ENCODE measurements around the gene SASS6. TPM values are rescaled to one million over a fixed set of nuclear protein-coding genes. Genes with fewer than 3 reads are reported as not detected.

SASS6 gene
- total RNA-seq, 2 experiments from 2014 or later: 15.7 TPM

DNA sequence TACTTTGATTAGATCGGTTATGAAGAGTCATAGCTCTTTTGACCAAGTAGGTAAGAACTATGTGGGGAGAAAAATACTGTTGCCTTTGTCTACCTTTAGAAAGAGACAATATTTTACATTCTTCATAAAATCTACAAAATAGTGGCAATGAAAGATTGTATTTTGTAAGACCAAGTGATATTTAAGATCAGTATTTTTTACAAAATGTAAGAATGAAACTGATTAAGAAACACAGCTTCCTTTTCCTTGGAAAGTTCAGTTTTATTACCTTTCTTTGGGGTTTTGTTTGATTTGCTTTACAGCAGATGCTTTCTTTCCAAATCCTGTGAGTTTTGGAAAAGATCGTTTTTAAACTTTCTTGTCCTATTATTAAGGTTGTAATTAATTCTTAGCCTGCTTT, 93.1 kb downstream of the SASS6 start:
- H3K9me3 Mint-ChIP-seq: peaks cover 2% of the 10 kb centered on the region
- H3K27ac Mint-ChIP-seq: peak overlapping the region; percentile 97
- no peaks in the 10 kb centered on the region for H3K27me3 Mint-ChIP-seq
- H3K4me1 Mint-ChIP-seq: peaks cover 54% of the 10 kb centered on the region
- DNase-seq: no peak
- H3K36me3 Mint-ChIP-seq: peaks cover 58% of the 10 kb centered on the region
- H3K4me3 Mint-ChIP-seq: peak overlapping the region; percentile 87

DNA sequence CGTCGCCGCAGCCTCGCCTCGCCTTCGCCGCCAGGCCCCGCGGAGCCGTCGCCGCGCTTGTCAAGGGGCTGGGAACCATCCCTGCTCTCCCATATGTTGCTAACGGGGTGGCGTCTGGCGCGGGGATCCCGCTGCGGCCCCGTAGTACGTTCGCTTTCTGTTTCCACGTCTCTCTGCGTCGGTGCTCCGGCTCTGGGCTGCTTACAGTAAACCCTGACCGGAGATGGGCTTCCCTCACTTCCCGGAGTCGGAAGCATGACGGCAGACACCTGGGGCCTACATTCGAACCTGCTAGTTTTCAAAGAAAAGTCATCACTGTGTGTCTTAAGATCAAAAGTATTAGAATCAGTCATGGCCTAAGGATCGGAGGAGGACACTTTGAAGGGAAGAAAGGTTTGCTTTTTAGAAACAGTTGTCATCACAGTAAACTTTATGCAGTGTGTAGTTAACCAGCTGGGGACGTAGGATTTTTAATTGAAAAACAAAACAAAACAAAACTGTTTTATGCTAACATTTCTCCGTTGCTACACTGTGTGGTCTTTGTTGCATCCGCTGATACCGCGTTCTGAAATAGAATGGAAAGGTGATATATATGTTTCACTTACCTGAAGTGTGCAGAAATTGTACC, 94.0 kb downstream of the SASS6 start:
- no peaks in the 10 kb centered on the region for H3K27me3 Mint-ChIP-seq
- H3K4me3 Mint-ChIP-seq: peak overlapping the region; percentile 87
- peak overlapping the region; percentile 97 for H3K27ac Mint-ChIP-seq
- peaks cover 50% of the 10 kb centered on the region for H3K36me3 Mint-ChIP-seq
- H3K9me3 Mint-ChIP-seq: peaks cover 2% of the 10 kb centered on the region
- peak; percentile 85 for DNase-seq
- peaks cover 54% of the 10 kb centered on the region for H3K4me1 Mint-ChIP-seq

DNA sequence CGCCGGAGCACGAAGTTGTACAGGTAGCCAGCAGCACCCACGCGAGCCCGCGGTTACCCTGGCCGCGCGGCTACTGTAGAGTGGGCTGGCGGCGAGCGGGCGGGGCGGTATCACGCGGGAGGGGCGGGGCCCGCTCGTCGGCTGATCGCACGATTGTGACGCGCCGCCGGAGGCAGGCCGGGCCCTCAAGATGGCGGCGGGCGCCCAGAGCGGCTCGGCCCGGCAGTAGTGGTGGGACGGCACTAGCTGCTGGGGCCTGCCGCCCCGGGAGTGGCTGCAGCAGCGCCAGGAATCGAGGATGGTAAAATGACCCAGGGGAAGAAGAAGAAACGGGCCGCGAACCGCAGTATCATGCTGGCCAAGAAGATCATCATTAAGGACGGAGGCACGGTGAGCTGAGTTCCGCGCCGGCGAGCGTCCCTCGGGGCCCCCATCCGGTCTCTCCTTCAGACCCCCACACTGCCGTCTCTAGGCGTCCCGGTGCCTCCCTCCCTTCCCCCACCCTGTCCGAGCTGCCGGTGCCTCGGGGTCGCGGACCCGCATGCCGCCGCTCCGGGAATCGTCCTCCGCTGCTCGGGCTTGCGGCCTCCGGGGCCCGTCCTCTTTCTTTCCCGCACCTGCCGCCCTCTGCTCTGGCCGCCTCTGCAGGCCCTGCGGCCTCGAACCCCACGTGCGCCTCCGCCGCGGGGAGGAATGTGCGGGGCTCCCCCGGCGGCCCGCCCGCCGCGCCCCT, 94.6 kb downstream of the SASS6 start:
- H3K9me3 Mint-ChIP-seq: peaks cover 2% of the 10 kb centered on the region
- H3K27me3 Mint-ChIP-seq: no peaks in the 10 kb centered on the region
- H3K27ac Mint-ChIP-seq: peak overlapping the region; percentile 97
- DNase-seq: peak; percentile 94
- H3K4me3 Mint-ChIP-seq: peak overlapping the region; percentile 87
- peaks cover 50% of the 10 kb centered on the region for H3K4me1 Mint-ChIP-seq
- peaks cover 46% of the 10 kb centered on the region for H3K36me3 Mint-ChIP-seq

DNA sequence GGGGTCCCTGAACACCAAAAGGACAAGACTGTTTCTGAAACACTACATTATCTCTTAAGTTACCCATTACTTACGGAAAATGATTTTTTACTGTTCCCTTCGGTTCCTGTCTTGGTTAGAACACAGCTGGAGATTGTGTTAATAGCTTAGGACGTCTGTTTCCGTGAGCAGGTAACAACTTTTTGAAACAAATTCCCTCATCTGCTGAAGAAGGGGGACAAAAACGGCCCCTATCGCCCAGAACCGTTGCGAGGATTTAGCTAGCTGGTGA, 95.1 kb downstream of the SASS6 start:
- Mint-ChIP-seq H3K36me3 (peaks cover 41% of the 10 kb centered on the region), H3K27me3 (no peaks in the 10 kb centered on the region), H3K27ac (peak overlapping the region; percentile 97), H3K4me1 (peaks cover 45% of the 10 kb centered on the region), H3K9me3 (peaks cover 2% of the 10 kb centered on the region), H3K4me3 (peak overlapping the region; percentile 87)
- DNase-seq: no peak

DNA sequence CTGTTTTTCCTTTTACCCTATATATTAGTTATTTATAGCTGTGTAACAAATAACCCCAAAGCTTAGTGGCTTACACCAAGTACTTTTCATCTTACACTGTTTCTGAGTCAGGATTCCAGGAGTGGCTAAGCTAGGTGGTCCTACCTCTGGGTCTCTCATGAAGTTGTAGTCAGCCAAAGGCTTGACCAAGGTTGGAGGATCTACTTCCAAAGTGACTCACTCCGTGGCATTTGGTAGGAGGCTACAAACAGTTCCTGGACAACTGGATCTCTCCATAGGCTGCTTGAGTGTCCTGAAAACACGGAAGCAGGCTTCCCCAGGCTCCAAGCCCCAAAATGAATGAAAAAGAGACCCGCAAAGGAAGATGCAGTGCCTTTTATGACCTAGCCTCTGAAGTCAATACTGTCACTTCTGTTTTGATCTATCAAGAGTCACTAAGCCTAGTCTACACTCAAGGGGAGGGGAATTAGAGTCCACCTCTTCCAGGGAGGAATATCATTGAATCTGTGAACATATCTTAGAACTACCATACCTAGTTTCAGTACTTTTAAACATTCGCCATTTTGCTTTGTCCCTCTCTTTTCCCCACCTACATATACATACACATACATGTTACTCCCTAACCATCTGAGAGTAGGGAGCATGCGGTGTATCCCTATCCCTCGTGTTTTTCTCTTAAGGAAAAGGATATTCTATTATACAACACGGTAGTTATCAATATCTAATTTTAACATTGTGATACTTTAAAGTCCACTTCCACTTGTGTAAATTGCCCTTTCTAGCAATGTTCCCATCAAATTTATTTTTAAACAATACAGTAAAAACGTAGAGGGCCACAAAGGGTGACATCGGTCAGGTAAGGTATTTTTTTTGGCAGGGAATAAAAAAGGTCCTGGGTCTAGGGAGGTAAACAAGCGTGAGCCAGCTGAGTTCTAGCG, 95.7 kb downstream of the SASS6 start:
- H3K27me3 Mint-ChIP-seq: no peaks in the 10 kb centered on the region
- peaks cover 41% of the 10 kb centered on the region for H3K36me3 Mint-ChIP-seq
- H3K27ac Mint-ChIP-seq: peak overlapping the region; percentile 97
- DNase-seq: no peak
- peak overlapping the region; percentile 87 for H3K4me3 Mint-ChIP-seq
- H3K9me3 Mint-ChIP-seq: peaks cover 2% of the 10 kb centered on the region
- peaks cover 40% of the 10 kb centered on the region for H3K4me1 Mint-ChIP-seq

DNA sequence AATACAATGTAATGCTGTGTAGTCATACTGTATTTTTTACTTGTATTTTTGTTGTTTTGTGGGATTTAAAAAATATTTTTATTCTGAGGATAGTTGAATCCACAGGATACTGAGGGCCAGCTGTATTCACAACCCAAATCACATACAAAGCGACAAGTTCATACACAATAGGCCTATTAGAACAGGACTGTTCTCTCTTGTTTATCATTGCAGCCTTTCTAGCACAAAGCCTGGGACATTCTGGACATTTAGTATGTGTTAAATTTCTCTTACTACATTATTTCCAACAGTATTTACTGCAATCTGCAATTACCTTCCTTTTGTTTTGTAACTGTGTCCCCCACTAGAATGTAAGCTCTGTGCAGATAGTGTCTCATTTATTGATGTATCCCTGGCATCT, 97.5 kb downstream of the SASS6 start:
- Mint-ChIP-seq H3K36me3 (peaks cover 33% of the 10 kb centered on the region), H3K4me3 (peak overlapping the region; percentile 53), H3K27me3 (no peaks in the 10 kb centered on the region), H3K27ac (no peak overlapping the region), H3K9me3 (peaks cover 2% of the 10 kb centered on the region), H3K4me1 (peaks cover 32% of the 10 kb centered on the region)
- no peak for DNase-seq

DNA sequence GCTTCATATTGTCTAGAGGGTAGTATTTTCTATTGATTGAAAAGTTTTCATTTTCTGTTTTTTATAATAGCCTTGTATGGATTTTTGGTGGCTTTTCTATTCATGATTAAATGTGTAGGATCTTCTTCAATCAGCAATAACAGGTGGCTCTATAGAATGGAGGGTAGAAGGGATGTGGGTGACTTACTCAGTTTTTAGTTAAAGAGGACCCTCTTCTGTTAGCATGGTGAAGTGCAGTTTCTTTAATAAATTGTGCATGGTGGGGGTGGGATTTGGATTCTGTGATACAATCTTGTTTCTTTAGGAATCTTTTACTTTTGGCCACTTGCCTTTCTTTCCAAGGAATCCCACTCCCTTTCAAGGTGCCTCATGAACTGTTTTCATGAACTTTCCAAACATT, 98.3 kb downstream of the SASS6 start:
- Mint-ChIP-seq H3K36me3 (peaks cover 29% of the 10 kb centered on the region), H3K4me3 (no peak overlapping the region), H3K27ac (no peak overlapping the region), H3K9me3 (peaks cover 2% of the 10 kb centered on the region), H3K27me3 (no peaks in the 10 kb centered on the region), H3K4me1 (peaks cover 28% of the 10 kb centered on the region)
- no peak for DNase-seq

Other genes starting within 250 kb of the SASS6 start
- gene SLC35A3, start 162.9 kb downstream of the SASS6 start, total RNA-seq: 10 to 100 TPM; 14.0 to 15.8 TPM
- gene TRMT13, start 233 bp upstream of the SASS6 start, total RNA-seq: 10 to 100 TPM; 18.6 to 19.6 TPM
- under 1 TPM; 0.40 to 0.72 TPM for gene LRRC39, start 45.3 kb upstream of the SASS6 start, total RNA-seq
- gene DBT, start 116.9 kb upstream of the SASS6 start, total RNA-seq: 10 to 100 TPM; 12.1 to 12.9 TPM
- gene RTCA, start 133.3 kb upstream of the SASS6 start, total RNA-seq: 10 to 100 TPM; 49.4 to 50.4 TPM
- 10 to 100 TPM in 1 of 2 experiments, 1 to 10 TPM in 1; 9.5 to 11.2 TPM for gene CDC14A, start 219.6 kb upstream of the SASS6 start, total RNA-seq

Data from activated naive CD8-positive, alpha-beta T cell treated with anti-CD3 and anti-CD28 coated beads for 36 hours (primary cell).